ENCODE measurements around the gene BTBD2. TPM values are rescaled to one million over a fixed set of nuclear protein-coding genes. Genes with fewer than 3 reads are reported as not detected.
A peak's percentile ranks its signal among the peaks of the same experiment; 100 is the strongest.

BTBD2 gene
- total RNA-seq, 1 donor from 2014 or later, result 118 TPM

DNA sequence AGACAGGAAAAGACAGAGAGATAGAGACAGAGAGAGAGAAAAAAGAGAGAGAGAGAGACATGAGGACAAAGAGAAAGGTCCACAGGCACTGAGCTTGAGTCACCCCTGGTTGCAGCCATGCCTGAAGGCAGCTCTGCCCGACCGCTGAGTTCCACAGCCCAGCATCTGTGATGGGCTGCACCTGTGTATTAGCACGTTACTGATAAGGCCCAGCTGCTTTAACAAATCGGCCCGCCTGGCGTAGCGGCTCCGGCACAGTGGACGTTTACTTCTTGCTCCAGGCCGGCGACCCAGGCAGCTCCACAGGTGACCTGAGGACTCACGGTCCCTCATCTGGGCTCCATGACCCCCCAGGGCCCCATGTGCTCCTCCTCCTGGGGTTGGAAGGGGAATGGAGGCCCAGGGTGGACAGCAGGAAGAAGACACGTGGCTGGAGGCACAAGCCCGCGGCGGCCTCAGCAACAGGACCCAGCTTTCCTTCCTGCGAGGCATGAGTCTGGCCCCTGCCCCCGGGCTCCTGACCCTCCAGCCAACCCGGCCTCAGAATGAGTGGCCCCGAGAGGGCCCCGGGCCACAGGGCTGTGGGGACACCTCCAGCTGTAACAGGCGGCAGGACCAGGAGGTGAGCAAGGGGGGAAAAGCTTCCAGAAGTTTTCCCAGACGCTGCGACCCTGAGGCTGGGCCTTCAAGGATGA, 78.5 kb downstream of the BTBD2 start:
- TF ChIP-seq, protein P1, sequence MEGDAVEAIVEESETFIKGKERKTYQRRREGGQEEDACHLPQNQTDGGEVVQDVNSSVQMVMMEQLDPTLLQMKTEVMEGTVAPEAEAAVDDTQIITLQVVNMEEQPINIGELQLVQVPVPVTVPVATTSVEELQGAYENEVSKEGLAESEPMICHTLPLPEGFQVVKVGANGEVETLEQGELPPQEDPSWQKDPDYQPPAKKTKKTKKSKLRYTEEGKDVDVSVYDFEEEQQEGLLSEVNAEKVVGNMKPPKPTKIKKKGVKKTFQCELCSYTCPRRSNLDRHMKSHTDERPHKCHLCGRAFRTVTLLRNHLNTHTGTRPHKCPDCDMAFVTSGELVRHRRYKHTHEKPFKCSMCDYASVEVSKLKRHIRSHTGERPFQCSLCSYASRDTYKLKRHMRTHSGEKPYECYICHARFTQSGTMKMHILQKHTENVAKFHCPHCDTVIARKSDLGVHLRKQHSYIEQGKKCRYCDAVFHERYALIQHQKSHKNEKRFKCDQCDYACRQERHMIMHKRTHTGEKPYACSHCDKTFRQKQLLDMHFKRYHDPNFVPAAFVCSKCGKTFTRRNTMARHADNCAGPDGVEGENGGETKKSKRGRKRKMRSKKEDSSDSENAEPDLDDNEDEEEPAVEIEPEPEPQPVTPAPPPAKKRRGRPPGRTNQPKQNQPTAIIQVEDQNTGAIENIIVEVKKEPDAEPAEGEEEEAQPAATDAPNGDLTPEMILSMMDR (conservative IDR thresholded peaks at IDR 0.05), result no peak
- Mint-ChIP-seq H3K36me3 (no peaks in the 10 kb centered on the region), H3K4me1 (ENCODE audit: unreplicated experiment) (peaks cover 7% of the 10 kb centered on the region), H3K27me3 (no peaks in the 10 kb centered on the region), H3K27ac (peak overlapping the region; percentile 50), H3K4me3 (no peak overlapping the region), H3K9me3 (no peaks in the 10 kb centered on the region)
- no peak for DNase-seq (ENCODE audit: extremely low spot score, unreplicated experiment)

DNA sequence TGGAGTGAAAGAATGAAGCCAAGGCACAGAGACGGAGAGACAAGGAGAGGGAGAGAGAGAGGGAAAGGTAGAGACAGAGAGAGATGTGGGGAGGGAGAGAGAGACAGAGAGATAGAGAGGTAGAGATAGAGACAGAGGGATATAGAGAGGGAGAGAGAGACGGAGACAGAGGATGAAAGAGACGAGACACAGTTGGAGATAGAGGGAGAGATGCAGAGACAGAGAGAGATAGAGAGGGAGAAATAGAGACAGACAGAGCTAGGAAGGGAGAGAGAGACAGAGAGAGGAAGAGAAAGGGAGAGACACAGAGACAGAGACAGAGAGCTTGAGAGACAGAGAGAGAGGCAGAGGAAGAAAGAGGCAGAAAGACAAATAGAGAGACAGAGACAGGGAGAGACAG, 79.1 kb downstream of the BTBD2 start:
- no peak for DNase-seq (ENCODE audit: extremely low spot score, unreplicated experiment)
- peaks cover 7% of the 10 kb centered on the region for H3K4me1 Mint-ChIP-seq (ENCODE audit: unreplicated experiment)
- H3K27me3 Mint-ChIP-seq, result no peaks in the 10 kb centered on the region
- peak overlapping the region; percentile 50 for H3K27ac Mint-ChIP-seq
- no peaks in the 10 kb centered on the region for H3K9me3 Mint-ChIP-seq
- H3K4me3 Mint-ChIP-seq, result no peak overlapping the region
- no peaks in the 10 kb centered on the region for H3K36me3 Mint-ChIP-seq
- TF ChIP-seq, protein P1 (conservative IDR thresholded peaks at IDR 0.05), result no peak

GRCh38 chr19:1935484-1936208, 79.9 kb downstream of the BTBD2 start:
- Mint-ChIP-seq H3K9me3 (no peaks in the 10 kb centered on the region), H3K27me3 (no peaks in the 10 kb centered on the region), H3K27ac (peak overlapping the region; percentile 11), H3K4me1 (ENCODE audit: unreplicated experiment) (peaks cover 7% of the 10 kb centered on the region), H3K4me3 (no peak overlapping the region), H3K36me3 (no peaks in the 10 kb centered on the region)
- DNase-seq (ENCODE audit: extremely low spot score, unreplicated experiment), result no peak
- TF ChIP-seq, protein P1 (conservative IDR thresholded peaks at IDR 0.05), result no peak

Other genes starting within 250 kb of the BTBD2 start
- gene ATP8B3, start 203.4 kb downstream of the BTBD2 start, total RNA-seq (ENCODE audit: low replicate concordance), result 0.48 and 1.5 TPM in 2 replicates
- 36.4 and 37.9 TPM in 2 replicates for gene REXO1, start 167.2 kb downstream of the BTBD2 start, total RNA-seq (ENCODE audit: low replicate concordance)
- gene KLF16, start 152.1 kb downstream of the BTBD2 start, total RNA-seq (ENCODE audit: low replicate concordance), result 17.9 and 18.1 TPM in 2 replicates
- 60.4 and 62.0 TPM in 2 replicates for gene ABHD17A, start 130.2 kb downstream of the BTBD2 start, total RNA-seq (ENCODE audit: low replicate concordance)
- 12.1 and 13.9 TPM in 2 replicates for gene ADAT3, start 110.3 kb downstream of the BTBD2 start, total RNA-seq (ENCODE audit: low replicate concordance)
- 76.9 and 90.6 TPM in 2 replicates for gene SCAMP4, start 110.3 kb downstream of the BTBD2 start, total RNA-seq (ENCODE audit: low replicate concordance)
- gene CSNK1G2, start 74.5 kb downstream of the BTBD2 start, total RNA-seq (ENCODE audit: low replicate concordance), result 68.9 and 71.6 TPM in 2 replicates
- gene MKNK2, start 35.5 kb upstream of the BTBD2 start, total RNA-seq (ENCODE audit: low replicate concordance), result 118 and 120 TPM in 2 replicates
- gene MOB3A, start 80.6 kb upstream of the BTBD2 start, total RNA-seq (ENCODE audit: low replicate concordance), result 34.6 and 37.8 TPM in 2 replicates
- gene IZUMO4, start 81.2 kb upstream of the BTBD2 start, total RNA-seq (ENCODE audit: low replicate concordance), result 4.9 and 7.4 TPM in 2 replicates
- 127 and 139 TPM in 2 replicates for gene AP3D1, start 135.9 kb upstream of the BTBD2 start, total RNA-seq (ENCODE audit: low replicate concordance)
- 68.8 and 76.3 TPM in 2 replicates for gene DOT1L, start 148.2 kb upstream of the BTBD2 start, total RNA-seq (ENCODE audit: low replicate concordance)
- gene PLEKHJ1, start 220.6 kb upstream of the BTBD2 start, total RNA-seq (ENCODE audit: low replicate concordance), result 107 and 131 TPM in 2 replicates
- 95.5 and 129 TPM in 2 replicates for gene SF3A2, start 221.1 kb upstream of the BTBD2 start, total RNA-seq (ENCODE audit: low replicate concordance)
- gene AMH, start 233.6 kb upstream of the BTBD2 start, total RNA-seq (ENCODE audit: low replicate concordance), result 13.8 and 49.5 TPM in 2 replicates
- gene JSRP1, start 240.7 kb upstream of the BTBD2 start, total RNA-seq (ENCODE audit: low replicate concordance), result 0.72 TPM in 1 of 2 replicates, not detected in the other